IPS DF 4.7 (cell line): ENCODE data around the gene COL11A2.

ENCODE experiments used
- DNase-seq: peaks from one replicate; pipeline ENCODE4 v3.0.0-alpha.2; 2013; ENCODE audit warnings: low spot score; ENCODE audit errors: extremely low read depth

COL11A2 gene

GRCh38 chr6:33118525-33119123 lies 73.6 kb downstream of the COL11A2 start:
- DNase-seq = no peak

GRCh38 chr6:33117811-33118277 lies 74.4 kb downstream of the COL11A2 start:
- DNase-seq = no peak

GRCh38 chr6:33116841-33117711 lies 75.2 kb downstream of the COL11A2 start:
- no peak for DNase-seq

GRCh38 chr6:33116417-33116816 lies 75.8 kb downstream of the COL11A2 start:
- no peak for DNase-seq

- DNase-seq = no peak
These were observed 77.9 kb downstream of the COL11A2 start for GRCh38 chr6:33114406-33114805.

GRCh38 chr6:33113755-33114154 lies 78.5 kb downstream of the COL11A2 start:
- DNase-seq = no peak
